Subcutaneous adipose tissue (tissue), 4 donors: ENCODE measurements around the gene MINDY4. TPM values are rescaled to one million over a fixed set of nuclear protein-coding genes. Genes with fewer than 3 reads are reported as not detected.

Source experiments
- CTCF ChIP-seq: fragments of 450-650 bp; IDR thresholded peaks from one replicate; pipeline ENCODE4 v1.5.1; 2016; ENCODE audit warnings: low read depth, mild to moderate bottlenecking, control low read depth, antibody characterized with exemption, moderate library complexity
- total RNA-seq, 4 donors: library from RNA; depleted of rRNA; stranded (reverse); fragments of >200 nt; gene quantifications; one replicate each; pipeline ENCODE4 v1.1.0, GENCODE V29; 2016

The MINDY4 gene
- total RNA-seq, 4 donors from 2014 or later, result 3.7 to 8.5 (median 7.4) TPM

DNA sequence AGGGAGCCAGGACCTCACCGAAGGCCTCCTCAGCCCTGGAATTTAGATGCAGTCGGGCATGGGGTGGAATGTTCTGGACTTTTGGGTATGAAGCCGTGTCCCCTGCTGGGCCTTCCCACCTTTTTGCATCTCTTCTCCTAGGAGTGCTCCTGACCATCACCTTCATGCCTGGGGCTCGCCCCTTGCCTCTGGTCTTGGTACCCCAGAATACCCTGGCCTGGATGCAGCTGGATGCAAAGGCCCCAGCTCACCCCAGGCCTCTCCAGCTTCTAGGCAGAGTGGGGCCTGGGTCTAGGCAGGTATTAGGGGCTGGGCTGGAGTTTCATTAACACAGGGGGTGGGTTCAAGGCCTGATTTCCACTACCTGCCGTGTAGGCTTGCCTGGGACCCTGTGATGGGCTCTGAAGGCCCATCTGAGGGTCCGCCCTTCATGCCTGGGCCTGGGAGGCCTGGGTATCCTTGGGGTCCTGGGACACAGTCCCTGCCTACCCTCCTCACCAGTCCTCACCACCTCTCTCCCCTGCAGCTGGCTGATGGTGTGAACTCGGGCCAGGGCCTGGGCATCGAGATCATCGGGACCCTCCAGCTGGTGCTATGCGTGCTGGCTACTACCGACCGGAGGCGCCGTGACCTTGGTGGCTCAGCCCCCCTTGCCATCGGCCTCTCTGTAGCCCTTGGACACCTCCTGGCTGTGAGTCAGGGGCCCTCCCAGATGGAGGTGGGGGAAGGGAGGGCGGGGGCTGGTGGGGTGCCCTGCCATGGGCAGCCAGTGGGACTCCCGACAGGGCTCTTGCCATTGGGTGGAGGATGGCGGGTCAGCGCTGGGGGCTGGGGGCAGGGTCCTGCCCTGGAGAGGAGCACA lies 150.6 kb downstream of the MINDY4 start:
- no peak for TF ChIP-seq CTCF

GRCh38 chr7:30922596-30922995 lies 151.4 kb downstream of the MINDY4 start:
- no peak for TF ChIP-seq CTCF

- TF ChIP-seq CTCF, result no peak
Measured at GRCh38 chr7:30923009-30923773, 152.0 kb downstream of the MINDY4 start.

- TF ChIP-seq CTCF, result no peak
Measured at GRCh38 chr7:30923774-30924413, 152.7 kb downstream of the MINDY4 start.

- no peak for TF ChIP-seq CTCF
Measured at GRCh38 chr7:30924624-30925023, 153.4 kb downstream of the MINDY4 start.

- TF ChIP-seq CTCF, result no peak
Measured at GRCh38 chr7:30925117-30925516, 153.9 kb downstream of the MINDY4 start.

DNA sequence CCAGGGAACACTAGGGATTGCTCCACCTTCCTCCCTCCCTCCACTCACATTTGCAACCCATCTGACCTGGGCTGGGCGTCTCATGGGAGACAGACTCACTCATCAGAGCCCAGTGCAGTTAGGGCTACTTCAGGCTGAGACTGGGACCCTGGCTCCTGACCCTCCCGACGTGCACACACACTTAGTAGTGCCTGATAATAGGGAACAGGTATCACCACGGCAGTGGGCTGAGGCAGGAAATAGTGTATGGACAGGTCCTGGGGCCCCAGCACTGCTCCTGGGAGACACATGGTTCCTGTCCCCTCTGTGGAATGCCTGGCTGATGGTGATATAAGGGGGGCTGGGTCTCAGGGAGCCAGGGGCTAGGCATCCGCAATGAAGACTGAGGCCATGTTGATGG lies 154.7 kb downstream of the MINDY4 start:
- no peak for TF ChIP-seq CTCF
